Activated CD4-positive, CD25-positive, alpha-beta regulatory T cell treated with anti-CD3 and anti-CD28 coated beads, Interleukin-2, amount 50 U/mL, for 16 hours (primary cell): Measurements from ENCODE around the gene TAX1BP3.

Source experiments
- DNase-seq: peaks from one replicate; pipeline ENCODE4 v3.0.0-alpha.2; 2020; ENCODE audit warnings: low read depth, low spot score

Gene TAX1BP3

DNA sequence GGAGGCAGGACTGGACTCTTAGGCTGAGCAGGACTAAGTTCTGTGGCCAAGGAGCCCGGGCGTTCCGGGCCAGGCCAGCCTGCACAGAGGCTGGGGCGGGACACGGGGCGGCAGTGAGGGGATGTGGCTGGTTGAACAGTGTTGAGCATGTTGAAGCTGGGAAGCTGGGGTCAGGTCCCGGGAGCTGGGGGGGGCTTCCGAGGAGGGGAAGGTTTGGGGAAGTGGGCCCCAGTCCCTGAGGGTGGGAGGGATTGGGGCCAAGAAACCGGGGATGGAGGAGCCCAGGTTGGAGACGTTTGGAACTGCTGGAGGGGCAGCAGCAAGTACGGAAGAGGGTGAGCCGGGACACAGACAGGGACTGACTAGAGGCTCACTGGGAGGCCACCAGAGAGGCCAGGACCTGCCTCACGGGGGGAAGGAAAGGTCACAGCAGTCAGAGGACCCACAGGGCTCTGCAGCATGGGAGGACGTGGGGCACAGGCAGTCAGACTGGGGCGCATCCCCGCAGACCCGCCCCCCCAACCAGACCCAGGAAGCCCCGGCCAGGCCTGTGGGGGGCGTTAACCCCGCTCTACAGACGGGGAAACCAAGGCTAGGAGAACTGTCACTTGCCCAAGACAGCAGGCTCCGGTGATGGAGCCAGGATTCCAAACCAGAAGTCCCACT is 9.5 kb downstream of the TAX1BP3 start:
- no peak for DNase-seq

GRCh38 chr17:3657874-3658783 is 10.2 kb downstream of the TAX1BP3 start:
- no peak for DNase-seq

DNA sequence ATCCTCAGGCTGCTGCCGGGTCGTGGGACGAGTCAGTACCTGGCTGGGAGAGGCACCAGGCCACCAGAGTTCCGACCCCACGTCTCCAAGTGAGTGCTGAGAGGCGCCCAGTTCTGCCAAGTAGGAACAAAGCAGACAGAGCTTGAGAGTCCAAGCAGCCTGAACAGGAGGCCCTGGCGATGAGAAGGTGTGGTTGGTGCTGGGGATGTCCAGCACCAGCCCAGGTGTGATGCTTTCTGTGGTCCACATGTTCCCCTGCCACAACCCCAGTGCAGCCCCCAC is 10.8 kb downstream of the TAX1BP3 start:
- no peak for DNase-seq

DNA sequence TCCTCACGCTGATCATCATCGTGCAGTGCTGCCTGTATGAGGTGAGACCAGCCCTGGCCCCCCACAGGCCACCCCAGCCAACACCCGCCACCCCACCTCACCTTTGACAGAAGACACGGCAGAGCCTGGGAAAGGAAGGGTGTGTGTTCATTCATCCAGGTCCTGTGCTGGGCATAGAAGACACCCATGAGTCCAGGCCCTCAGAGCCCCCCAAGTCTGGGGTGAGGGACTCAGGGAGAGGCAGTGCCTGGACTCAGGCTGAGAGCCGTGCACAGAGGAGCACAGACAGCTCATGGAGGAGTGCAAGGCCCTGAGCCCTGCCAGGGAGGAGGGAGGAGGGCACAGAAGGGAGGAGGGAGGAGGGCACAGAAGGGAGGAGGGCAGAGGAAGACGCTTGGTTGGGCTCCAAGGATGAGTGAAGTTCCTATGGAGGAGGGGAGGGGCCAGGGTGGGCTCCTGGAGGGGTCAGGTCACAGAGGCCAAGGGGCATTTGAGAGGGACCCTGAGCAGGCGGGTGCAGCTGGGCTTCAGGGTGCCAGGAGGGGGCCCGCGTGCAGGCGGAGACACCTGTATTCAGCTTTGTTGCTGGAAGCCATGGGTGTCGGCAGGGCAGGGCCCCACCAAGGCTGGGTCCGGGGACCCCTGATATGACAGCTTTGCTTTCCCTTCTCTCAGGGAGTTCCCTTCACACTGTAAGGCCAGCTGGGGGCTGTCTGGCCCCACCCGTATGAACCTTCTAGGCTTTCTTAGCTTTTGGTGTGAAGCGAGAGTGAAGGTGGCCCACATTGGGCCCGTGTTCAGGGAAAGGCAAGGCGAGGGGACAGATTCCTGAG is 11.4 kb downstream of the TAX1BP3 start:
- DNase-seq, result no peak

GRCh38 chr17:3656353-3656752 is 12.0 kb downstream of the TAX1BP3 start:
- DNase-seq, result no peak

GRCh38 chr17:3655766-3656165 is 12.6 kb downstream of the TAX1BP3 start:
- DNase-seq, result no peak

DNA sequence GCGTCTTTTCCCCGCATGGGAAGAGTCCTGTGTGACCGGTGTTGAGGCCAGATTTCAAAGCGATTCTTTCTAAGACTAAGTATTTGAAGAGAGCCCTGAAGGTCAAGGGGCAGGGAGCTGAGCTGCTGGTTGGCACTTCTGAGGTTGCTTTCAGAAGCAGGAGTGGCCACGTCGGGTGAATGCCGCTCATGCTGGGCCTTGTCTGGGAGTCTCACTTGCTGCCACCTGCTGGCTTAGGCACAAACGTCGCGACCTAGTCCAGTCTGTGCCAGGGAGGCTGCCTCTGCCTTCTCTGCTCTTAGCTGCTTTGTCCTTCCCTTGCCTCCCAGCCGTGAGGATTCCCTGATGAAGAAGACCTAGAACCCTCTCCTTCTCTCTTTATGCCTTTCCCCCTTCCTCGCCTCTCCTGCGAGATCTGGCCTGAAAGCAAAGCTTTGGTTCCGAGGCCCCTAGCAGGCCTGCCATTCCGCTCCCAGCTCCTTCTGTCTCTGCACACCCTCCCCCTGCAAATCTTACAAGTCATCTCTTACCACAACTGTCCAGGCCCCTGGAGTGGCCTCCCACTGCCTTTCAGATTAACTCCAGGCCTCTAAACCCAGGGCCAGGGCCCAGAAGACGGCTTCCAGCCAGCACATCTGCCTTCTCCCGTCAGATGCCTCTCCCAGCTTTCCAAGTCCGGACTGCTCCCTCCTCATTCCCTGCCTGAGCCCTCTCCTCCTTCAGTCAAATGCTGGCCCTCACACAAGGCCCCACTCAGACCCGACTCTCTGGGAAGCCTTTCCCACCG is 20.4 kb downstream of the TAX1BP3 start:
- no peak for DNase-seq

GRCh38 chr17:3647251-3647650 is 21.1 kb downstream of the TAX1BP3 start:
- no peak for DNase-seq

DNA sequence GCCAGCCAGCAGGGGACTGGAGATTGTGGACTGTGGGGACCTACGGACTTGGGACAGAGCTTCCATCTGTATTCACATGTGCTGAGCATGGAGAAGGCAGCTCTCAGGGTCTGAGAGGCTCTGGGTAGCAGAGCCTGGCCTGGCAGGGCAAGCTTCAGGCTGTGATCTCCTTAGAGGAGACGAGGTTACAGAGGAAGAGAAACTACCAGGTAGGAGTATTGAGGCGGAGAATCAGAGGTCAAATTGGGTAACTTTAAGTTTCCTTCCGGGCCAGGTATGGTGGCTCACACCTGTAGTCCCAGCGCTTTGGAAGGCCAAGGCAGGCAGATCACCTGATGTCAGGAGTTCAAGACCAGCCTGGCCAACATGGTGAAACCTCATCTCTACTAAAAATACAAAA is 23.1 kb downstream of the TAX1BP3 start:
- DNase-seq, result no peak

DNA sequence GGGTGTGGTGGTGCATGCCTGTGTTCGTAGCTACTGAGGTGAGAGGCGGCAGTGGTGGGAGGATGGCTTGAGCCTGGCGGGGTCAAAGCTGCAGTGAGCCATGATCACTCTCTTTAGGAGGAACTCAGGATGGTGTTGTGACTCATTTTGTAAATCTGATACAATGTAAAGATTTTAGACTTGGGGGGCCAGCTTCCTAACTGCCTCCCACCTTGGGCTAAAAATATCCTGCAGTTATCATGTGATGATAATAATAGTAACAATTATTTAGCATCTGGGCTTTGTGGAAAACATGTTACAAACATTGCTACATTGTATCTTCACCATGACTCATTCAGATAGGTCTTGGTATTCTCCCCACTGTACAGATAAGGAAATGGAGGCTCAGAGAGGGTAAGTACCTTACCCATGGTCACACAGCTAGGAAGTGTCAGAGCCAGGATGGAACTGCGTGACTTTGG is 24.5 kb downstream of the TAX1BP3 start:
- DNase-seq, result no peak

- DNase-seq, result no peak
Observed at GRCh38 chr17:3641717-3642486, 26.5 kb downstream of the TAX1BP3 start.

DNA sequence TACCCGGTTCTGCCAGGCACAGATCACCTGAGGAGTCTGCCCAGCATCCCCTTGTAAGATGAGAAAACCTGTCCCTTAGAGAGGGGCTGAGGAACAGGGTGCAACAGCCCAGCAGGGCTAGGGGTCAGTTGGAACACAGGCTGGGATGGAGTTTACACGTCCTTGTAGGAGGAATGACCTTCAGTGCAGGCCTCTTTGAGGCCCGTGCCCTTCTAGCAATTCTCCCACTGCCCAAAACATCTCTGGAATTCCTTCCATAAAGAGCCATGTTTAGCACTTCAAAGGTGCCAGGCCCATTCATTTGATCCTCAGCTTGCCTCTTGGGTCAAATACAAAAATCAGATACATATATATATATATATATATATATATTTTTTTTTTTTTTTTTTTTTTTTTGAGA is 27.4 kb downstream of the TAX1BP3 start:
- DNase-seq, result no peak

DNA sequence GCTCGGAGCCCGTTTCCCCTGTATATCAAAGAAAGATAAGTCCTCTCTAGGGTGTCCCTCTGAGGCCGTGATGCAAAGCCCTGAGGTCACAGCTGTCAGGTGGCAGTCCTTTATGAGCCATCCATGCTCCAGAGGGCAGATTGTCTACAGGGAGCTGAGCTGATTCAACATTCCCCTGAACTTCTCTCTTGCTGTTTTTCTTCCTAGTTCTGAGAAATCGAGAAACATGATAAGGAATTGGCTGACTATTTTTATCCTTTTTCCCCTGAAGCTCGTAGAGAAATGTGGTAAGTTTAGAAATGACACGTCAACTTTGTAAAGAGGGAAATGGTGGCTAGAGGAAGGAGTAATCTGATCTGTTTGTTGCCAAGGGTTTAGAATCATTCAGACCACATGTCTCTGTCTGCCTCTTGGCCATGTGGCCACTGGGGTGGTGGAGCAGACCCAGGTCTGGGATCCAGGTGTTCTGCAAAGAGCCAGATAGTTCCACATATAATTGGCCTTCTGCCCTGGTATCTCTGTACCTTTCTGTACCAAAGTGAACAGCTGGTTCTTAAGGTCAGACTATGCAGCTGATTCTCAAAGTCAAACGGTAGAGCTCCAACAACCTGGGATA is 28.3 kb downstream of the TAX1BP3 start:
- no peak for DNase-seq

- no peak for DNase-seq
Observed at GRCh38 chr17:3636908-3637373, 31.4 kb downstream of the TAX1BP3 start.

DNA sequence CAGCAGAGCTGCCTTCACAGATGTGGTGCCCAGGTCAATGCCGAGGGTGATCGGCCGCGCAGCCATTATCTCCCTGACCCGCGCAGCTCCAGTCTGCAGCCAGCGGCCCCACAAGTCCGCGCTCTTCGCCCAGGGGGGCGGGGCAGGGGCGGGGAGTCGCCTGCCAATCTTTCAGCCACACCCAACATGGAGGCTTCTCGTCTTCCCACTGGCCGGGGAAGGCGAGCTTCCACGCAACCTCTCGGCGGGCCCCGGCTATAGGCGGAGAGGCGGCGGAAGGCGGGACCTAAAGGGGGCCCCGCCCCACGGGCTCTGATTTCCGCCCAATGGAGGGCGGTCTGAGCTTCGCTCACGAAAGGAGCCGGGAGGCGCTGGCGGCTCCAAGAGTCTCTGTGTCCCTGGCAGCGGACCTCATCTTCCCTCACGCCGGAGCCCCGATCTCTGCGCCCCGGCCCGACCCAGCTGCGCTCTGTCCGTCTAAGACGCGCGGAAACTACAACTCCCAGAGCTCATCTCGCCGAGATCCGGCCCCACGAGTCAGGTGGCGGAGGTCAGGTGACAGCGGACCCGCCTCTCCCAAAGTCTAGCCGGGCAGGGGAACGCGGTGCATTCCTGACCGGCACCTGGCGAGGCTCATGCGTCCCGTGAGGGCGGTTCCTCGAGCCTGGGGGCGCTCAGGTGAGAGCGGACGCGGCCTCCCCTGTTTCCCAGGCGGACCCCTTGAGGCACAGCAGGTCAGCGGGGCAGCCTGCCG is 32.0 kb downstream of the TAX1BP3 start, which contains the start of the genes CTNS and SHPK:
Gene CTNS (plus strand): TSS at position 607 of the 754 bp plus-strand sequence. CDS start 3,447 bp downstream, outside the sequence.
Gene SHPK (minus strand): TSS at position 97 of the 754 bp plus-strand sequence. CDS start 31 bp downstream, at position 66.
- peak; percentile 92 for DNase-seq

GRCh38 chr17:3635474-3636153 is 32.8 kb downstream of the TAX1BP3 start:
- DNase-seq, result no peak

- DNase-seq, result no peak
Observed at GRCh38 chr17:3632287-3632686, 36.1 kb downstream of the TAX1BP3 start.

DNA sequence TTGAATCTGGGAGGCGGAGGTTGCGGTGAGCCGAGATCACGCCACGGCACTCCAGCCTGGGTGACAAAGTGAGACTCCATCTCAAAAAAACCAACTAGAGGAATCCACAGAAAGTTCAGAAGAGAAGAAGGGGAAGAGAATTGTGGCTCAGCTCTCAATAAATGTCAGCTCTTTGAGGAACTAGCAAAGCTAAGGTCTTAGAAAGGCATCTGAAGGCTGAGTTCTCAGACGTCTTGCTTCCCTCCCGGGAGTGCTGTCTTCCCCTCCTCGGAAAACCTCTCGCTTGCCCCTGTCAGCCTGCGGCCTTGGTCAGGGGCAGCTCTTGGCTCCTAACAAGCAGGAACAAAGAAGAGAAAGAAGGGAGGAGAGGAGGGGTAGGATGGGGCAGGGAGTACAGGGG is 37.6 kb downstream of the TAX1BP3 start:
- DNase-seq, result no peak

DNA sequence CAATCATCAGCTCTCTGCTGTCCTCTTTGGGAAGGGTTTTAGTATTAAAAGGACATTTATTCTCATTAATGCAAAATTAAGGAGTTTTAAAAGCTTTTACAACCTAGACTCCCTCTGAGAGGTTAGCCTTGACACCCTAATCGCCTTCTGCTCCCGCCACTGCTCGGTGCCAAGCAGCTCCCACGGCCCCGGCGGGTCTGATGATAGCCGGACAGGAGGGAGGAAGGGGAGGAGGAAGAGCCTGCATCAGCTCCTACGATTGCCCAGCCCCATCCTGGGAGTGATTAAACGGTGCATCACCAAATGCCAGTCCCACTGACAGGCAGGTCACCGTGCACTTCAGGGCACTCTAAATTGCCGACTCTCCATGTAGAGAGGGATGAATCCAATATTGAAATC is 40.6 kb downstream of the TAX1BP3 start:
- DNase-seq, result no peak
